ENCODE results near the gene OR9A4. TPM values are rescaled to one million over a fixed set of nuclear protein-coding genes. Genes with fewer than 3 reads are reported as not detected.

The OR9A4 gene
- total RNA-seq, 1 experiment from 2014 or later = not detected

GRCh38 chr7:141876371-141876770 is 39.8 kb upstream of the OR9A4 start (continued):
- TF ChIP-seq E2F1 (CRISPR knock-in tag; IDR thresholded peaks at IDR 0.05) = no peak
- TF ChIP-seq ERG (CRISPR knock-in tag; IDR thresholded peaks at IDR 0.05) = no peak
- TF ChIP-seq MYBL2 (CRISPR knock-in tag; IDR thresholded peaks at IDR 0.05) = no peak
- no peak for TF ChIP-seq CDX4 (CRISPR knock-in tag; IDR thresholded peaks at IDR 0.05; ENCODE audit: borderline replicate concordance)

- Mint-ChIP-seq H3K4me1 (peaks cover 23% of the 10 kb centered on the region), H3K9me3 (0 out of 2 replicates have a peak, but pooled peaks cover 4% of the 10 kb centered on the region), H3K27ac (no peak overlapping the region), H3K4me3 (no peak overlapping the region), H3K36me3 (no peaks in the 10 kb centered on the region; the same call in 1 of the 2 replicates), H3K27me3 (ENCODE audit: low read depth) (no peaks in the 10 kb centered on the region; the same call in 1 of the 2 replicates)
- ATAC-seq = no peak
- CTCF ChIA-PET = no interaction called here
- DNase-seq (ENCODE audit: low spot score) = no peak
- POLR2A ChIA-PET = no interaction called here
- TF ChIP-seq NFYB (CRISPR knock-in tag; conservative IDR thresholded peaks at IDR 0.05; ENCODE audit: low read depth) (no peak), AR (CRISPR knock-in tag; IDR thresholded peaks at IDR 0.05) (no peak), ZBTB43 (CRISPR knock-in tag; IDR thresholded peaks at IDR 0.05) (no peak), JUN (CRISPR knock-in tag; IDR thresholded peaks at IDR 0.05) (no peak), PRDM15 (CRISPR knock-in tag; IDR thresholded peaks at IDR 0.05) (no peak), E2F5 (CRISPR knock-in tag; IDR thresholded peaks at IDR 0.05) (no peak), ZNF121 (CRISPR knock-in tag; IDR thresholded peaks at IDR 0.05) (no peak), ATF6 (CRISPR knock-in tag; IDR thresholded peaks at IDR 0.05) (no peak), NFATC4 (CRISPR knock-in tag; IDR thresholded peaks at IDR 0.05) (no peak), CREB1 (CRISPR knock-in tag; IDR thresholded peaks at IDR 0.05) (no peak), PRRX2 (CRISPR knock-in tag; IDR thresholded peaks at IDR 0.05) (no peak), MYBL2 (CRISPR knock-in tag; IDR thresholded peaks at IDR 0.05) (no peak), ZNF138 (CRISPR knock-in tag; conservative IDR thresholded peaks at IDR 0.05) (no peak), TP53 (CRISPR knock-in tag; IDR thresholded peaks at IDR 0.05) (no peak), TEAD4 (CRISPR knock-in tag; IDR thresholded peaks at IDR 0.05) (no peak), E2F4 (CRISPR knock-in tag; IDR thresholded peaks at IDR 0.05; ENCODE audit: borderline replicate concordance, low read depth) (no peak), GRHL2 (CRISPR knock-in tag; IDR thresholded peaks at IDR 0.05; ENCODE audit: insufficient replicate concordance, severe bottlenecking) (no peak), ETV6 (CRISPR knock-in tag; IDR thresholded peaks at IDR 0.05) (no peak), SMAD3 (CRISPR knock-in tag; IDR thresholded peaks at IDR 0.05; ENCODE audit: borderline replicate concordance) (no peak)
These were observed 38.8 kb upstream of the OR9A4 start for GRCh38 chr7:141877365-141877764.

All from WTC11 (cell line).